Measurements from ENCODE around the gene ARHGAP12.
"Not testable (repeated sequence)": the region's sequence is repeated elsewhere in the genome, so short reads cannot be mapped to it uniquely, and the experiment has no call there.

The ARHGAP12 gene

DNA sequence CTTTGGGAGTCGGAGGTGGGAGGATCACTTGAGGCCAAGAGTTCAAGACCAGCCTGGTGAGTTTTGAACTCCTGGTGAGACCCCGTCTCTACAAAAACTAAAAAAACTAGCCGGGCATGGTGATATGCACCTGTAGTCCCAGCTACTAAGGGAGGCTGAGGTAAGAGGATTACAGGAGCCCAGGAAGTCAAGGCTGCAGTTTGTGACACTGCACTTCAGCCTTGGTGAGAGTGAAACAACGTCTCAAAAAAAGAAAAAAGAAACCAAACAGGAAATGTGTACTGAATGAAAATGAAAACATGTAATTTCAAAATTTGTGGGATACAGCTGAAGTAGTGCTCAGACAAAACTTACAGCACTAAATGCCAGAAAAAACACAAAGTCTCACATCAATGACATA lies 7.6 kb downstream of the ARHGAP12 start:
- DNase-seq, result no peak

GRCh38 chr10:31920538-31920937 lies 8.1 kb downstream of the ARHGAP12 start:
- DNase-seq, result no peak

GRCh38 chr10:31918671-31919409 lies 9.8 kb downstream of the ARHGAP12 start:
- DNase-seq, result no peak

GRCh38 chr10:31914370-31914769 lies 14.3 kb downstream of the ARHGAP12 start:
- no peak for DNase-seq

DNA sequence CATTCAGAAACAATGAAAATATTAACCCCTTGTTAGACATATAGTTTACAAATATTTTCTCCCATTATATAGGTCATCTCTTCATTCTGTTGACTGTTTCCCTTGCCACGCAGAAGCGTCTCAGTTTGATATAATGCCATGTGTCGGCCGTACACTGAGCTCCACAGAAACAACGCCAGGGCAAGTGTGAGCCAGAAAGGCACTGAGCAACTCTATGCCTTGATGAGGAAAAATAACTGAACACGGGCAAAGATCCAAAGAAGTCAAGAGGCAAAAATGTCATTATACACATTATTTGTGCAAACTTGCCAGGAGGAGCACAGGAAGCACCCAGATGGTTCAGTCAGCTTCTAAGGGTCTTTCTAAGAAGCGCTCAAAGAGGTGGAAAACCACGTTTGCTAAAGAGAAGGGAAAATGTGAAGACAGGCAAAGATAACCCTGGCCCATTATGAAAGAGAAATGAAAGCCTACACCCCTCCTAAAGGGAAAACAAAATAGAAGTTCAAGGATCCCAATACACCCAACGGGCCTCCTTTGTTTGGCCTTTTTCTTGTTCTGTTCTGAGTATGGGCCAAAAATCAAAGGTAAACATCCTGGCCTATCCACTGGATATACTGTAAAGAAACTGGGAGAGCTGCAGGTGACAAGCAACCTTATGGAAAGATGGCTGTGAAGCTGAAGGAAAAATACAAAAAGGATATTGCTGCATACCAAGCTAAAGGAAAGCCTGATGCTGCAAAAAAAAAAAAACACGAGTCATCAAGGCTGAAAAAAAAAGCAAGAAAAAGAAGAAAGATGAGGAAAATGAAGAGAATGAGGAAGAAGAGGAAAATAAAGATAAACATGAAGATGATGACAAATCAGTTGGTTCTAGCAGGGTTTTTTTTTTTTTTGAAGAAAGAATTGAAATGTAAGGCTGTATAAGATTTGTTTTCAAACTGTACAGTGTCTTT lies 15.5 kb downstream of the ARHGAP12 start:
- DNase-seq, result no peak

DNA sequence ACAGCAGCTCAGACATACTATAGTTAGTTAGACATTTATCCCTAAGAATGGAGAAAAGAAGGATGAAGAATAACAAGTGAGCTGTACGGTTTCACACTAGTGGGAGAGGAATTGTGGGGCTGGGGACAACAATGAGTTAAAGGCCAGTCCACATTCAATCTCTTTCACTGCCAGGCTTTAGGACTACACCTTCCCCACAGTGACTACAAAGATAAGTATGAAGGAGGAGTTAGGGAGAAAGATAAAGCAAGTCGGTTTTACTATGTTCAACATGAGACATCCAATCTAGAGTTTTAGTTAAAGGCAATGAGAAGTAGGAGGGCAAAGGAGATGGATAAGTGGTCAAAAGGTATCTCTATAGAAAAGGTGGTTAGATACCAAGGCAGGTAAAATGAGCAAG lies 16.3 kb downstream of the ARHGAP12 start:
- no peak for DNase-seq

DNA sequence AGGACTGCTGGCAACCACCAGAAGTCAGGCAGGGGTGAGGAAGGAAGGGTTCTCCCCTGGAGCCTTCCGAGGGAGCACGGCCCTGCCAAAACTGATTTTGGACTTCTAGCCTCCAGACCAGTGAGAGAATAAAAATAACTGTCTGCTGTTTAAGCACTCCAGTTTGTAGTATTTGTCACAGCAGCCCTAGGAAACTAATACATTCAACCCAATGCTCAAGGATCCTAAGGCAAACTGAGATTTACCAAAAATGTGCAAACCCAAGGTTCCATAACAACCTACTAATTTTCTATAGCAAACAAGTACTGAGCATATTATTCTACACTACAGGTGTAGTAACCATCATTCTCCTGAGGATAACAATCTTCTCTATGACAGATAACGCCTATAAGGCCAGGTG lies 18.6 kb downstream of the ARHGAP12 start:
- no peak for DNase-seq

GRCh38 chr10:31908157-31908556 lies 20.5 kb downstream of the ARHGAP12 start:
- DNase-seq, result no peak

DNA sequence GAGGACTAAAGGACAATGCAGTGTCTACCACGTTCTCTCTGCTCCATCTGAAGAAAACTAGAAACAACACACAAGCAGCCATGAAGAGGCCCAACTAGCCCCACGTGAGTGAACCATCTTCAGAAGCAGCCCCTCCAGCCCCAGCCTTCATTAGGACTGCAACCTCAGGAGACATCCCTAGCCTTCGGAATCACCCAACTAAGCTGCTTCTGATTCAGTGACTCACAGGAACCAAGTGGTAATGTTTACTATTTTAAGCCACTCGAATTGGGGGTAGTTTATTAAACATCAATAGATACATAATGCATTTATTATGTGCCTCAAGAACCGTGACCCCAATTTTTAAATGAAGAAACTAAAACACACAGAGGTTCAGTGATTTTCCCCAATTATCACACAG lies 22.6 kb downstream of the ARHGAP12 start:
- DNase-seq, result no peak

GRCh38 chr10:31905586-31905985 lies 23.0 kb downstream of the ARHGAP12 start:
- DNase-seq, result no peak

- DNase-seq, result no peak
These were observed 26.0 kb downstream of the ARHGAP12 start for GRCh38 chr10:31902625-31903024.

- no peak for DNase-seq
These were observed 31.1 kb downstream of the ARHGAP12 start for GRCh38 chr10:31897506-31897905.

- DNase-seq, result no peak
These were observed 31.7 kb downstream of the ARHGAP12 start for GRCh38 chr10:31896968-31897384.

- DNase-seq, result not testable (repeated sequence)
These were observed 32.9 kb downstream of the ARHGAP12 start for GRCh38 chr10:31895722-31896121.

DNA sequence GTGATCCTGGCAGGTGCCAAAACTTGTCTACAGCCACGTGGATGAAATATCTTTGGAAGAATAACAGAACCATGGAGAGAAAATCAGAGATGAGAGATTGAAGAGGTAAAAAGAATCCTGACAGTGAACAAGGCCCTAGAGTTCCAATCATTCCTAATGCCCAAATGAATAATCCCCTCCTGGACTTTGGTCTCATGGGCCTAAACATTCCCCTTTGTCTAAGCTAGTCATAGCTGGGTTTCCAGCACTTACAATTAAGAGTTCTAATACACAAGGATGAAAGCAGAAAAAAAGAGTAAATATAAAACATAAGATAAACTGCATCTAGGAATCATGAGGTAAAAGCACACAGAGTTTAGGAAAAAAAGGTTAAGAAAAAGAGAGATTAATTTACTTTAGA lies 40.2 kb downstream of the ARHGAP12 start:
- no peak for DNase-seq

- no peak for DNase-seq
These were observed 40.8 kb downstream of the ARHGAP12 start for GRCh38 chr10:31887850-31888249.

GRCh38 chr10:31886885-31887284 lies 41.7 kb downstream of the ARHGAP12 start:
- DNase-seq, result no peak

DNA sequence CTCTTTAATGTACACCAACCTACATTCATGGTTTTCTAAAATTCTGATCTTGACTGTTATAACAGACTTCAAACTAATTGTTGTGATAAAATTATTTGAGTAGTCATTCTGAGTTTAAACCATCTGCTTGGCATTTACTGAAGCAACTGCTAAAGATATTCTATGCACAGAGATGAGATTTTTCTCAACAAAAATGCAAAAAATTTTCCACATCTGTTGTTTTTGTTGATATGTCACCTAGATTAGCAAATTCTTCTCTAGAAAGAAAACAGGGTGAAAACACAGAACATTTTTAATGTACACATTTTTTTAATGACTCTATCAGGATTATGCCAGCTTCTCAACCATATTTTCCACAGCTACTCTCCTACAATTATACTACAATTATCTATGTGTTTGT lies 42.7 kb downstream of the ARHGAP12 start:
- DNase-seq, result no peak

- DNase-seq, result no peak
These were observed 44.2 kb downstream of the ARHGAP12 start for GRCh38 chr10:31884386-31884785.

DNA sequence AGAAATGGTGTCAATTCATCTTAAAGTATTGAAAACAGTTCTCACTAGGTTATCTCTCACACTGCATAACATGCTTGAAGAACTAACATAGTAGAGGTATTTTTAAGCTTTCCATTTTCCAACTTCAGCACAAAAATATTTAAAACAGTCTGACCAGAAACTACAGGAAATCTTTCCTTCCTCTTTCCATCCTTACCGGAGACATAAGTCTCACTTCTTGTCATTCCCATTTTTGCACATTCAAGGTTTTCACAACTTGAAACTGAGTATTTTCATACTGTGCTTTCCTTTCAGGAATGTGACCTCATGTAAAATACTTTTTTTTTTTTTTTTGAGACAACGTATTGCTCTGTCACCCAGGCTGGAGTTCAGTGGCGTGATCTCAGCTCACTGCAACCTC lies 45.2 kb downstream of the ARHGAP12 start:
- no peak for DNase-seq

GRCh38 chr10:31878486-31878885 lies 50.1 kb downstream of the ARHGAP12 start:
- DNase-seq, result no peak

- DNase-seq, result no peak
These were observed 51.8 kb downstream of the ARHGAP12 start for GRCh38 chr10:31876652-31877352.

DNA sequence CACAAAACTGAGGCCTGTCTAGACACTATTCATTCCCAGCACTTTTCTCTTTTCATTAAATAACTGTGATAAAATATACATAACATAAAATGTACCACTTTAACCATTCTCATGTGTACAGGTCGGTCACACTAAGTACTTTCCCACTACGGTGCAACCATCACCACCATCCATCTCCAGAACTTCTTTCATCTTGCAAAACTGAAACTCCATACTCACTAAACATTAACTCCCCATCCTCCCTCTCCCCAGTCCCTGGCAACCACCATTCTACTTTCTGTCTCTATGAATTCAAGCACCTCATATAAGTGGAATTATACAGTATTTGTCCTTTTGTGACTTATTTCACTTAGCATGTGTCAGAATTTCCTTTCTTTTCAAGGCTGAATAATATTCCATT lies 53.0 kb downstream of the ARHGAP12 start:
- DNase-seq, result no peak

Measured in T1000 (cell line).